ENCODE measurements around the gene NECTIN4. TPM values are rescaled to one million over a fixed set of nuclear protein-coding genes. Genes with fewer than 3 reads are reported as not detected.

NECTIN4 gene
- total RNA-seq, 1 donor = under 0.01 TPM

DNA sequence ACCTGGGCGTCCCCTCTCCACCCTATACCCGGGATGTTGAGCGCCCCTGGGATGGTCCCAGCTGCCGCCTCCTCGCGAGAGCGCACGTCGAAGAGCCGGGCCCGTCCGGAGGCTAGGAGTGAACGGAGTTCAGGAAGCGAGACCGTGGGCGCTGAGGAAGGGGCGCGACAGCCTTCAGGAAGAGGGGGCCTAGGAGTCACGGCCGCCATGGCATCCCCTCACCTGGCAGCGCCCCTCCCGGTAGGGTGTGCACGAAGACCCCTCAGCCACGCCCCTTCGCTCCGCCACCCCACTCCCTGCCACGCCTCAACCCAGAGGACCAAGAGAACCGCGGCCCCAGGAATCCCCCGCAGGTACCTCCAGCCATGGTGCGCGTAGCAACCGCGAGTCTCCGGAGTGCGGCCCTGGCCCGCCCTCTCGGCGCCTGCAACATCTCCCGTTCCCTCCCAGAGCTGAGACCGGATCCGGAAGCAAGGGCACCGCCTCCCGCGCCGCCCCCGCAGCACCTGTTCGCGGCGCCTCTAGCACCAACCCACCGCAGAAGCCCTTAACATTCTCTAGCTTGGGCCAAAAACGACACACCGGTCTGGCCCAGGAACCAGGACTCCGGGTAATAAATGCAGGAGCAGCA is 50.7 kb downstream of the NECTIN4 start, which contains the start of gene TSTD1:
Gene TSTD1 (minus strand): TSS at position 442 of the 631 bp plus-strand sequence. CDS start 75 bp downstream, at position 367.
- H3K4me3 ChIP-seq (ENCODE audit: insufficient read depth, low read length) = peak within 1 kb of the TSS; percentile 46
- H2AFZ ChIP-seq (ENCODE audit: low read length) = no peak within 1 kb of the TSS
- TF ChIP-seq, protein P1, sequence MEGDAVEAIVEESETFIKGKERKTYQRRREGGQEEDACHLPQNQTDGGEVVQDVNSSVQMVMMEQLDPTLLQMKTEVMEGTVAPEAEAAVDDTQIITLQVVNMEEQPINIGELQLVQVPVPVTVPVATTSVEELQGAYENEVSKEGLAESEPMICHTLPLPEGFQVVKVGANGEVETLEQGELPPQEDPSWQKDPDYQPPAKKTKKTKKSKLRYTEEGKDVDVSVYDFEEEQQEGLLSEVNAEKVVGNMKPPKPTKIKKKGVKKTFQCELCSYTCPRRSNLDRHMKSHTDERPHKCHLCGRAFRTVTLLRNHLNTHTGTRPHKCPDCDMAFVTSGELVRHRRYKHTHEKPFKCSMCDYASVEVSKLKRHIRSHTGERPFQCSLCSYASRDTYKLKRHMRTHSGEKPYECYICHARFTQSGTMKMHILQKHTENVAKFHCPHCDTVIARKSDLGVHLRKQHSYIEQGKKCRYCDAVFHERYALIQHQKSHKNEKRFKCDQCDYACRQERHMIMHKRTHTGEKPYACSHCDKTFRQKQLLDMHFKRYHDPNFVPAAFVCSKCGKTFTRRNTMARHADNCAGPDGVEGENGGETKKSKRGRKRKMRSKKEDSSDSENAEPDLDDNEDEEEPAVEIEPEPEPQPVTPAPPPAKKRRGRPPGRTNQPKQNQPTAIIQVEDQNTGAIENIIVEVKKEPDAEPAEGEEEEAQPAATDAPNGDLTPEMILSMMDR (IDR thresholded peaks at IDR 0.05; ENCODE audit: extremely low read depth, low read depth, low read length) = no peak

DNA sequence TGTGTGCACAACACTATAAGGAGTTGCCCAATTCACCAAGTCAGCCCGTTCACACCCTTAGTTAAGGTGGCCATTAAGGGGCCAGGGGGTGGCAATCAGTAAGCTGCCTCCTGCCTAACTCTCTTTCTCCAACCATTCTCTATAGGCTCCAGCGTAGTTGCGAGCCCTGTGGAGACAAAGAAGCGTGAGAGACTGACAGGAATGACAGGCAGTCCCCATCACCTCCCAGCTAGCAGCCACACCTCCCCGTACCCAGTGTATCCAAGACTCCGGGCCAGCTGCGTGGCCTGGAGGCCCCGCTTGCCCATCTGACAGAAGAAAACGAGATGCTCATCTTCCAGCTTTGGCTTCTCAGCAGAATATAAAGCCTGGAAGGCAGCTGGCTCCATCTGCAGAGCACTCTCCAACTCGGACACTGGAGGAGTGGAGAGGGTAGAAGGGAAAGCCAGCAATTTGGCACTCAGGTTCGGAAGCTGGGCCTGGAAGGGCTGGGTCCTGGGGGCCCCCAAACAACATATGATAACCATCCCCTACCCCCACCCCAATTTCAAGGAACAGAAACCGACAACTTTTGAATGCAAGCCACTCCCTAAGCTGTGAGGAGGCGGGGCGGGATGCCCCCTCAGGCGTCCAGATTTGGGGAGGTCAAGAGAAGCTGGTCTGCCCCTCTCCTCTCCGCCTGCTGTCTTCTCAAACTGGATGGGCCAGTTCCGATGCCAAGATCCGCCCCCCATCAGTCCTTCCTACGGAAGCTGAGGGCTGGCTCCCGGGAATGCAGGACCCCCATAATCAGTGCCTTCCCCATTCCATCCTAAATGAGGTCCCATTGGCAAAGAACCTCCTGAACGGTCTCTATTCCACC is 51.5 kb downstream of the NECTIN4 start:
- Histone ChIP-seq H3K4me1 (ENCODE audit: insufficient read depth, low read length) (no peaks in the 10 kb centered on the region), H3K9me3 (ENCODE audit: low read depth, low read length) (no peaks in the 10 kb centered on the region), H3K79me2 (ENCODE audit: insufficient read depth, low read length) (peaks cover 5% of the 10 kb centered on the region), H2AFZ (ENCODE audit: low read length) (no peak overlapping the region), H4K20me1 (ENCODE audit: insufficient read depth, low read length) (peaks cover 2% of the 10 kb centered on the region), H3K27ac (ENCODE audit: low read depth, low read length) (no peak overlapping the region), H3K4me2 (ENCODE audit: insufficient read depth, low read length) (no peak overlapping the region), H3K4me3 (ENCODE audit: insufficient read depth, low read length) (peak overlapping the region; percentile 46), H3K27me3 (ENCODE audit: insufficient read depth, low read length) (no peaks in the 10 kb centered on the region), H3K36me3 (ENCODE audit: insufficient read depth, low read length) (peaks cover 41% of the 10 kb centered on the region)
- TF ChIP-seq, protein P1 (IDR thresholded peaks at IDR 0.05; ENCODE audit: extremely low read depth, low read depth, low read length) = no peak
- peak; percentile 65 for DNase-seq (ENCODE audit: insufficient read length, low spot score, missing footprints)

More for the DNA sequence above, 50.7 kb downstream of the NECTIN4 start, which contains the start of gene TSTD1:
- Histone ChIP-seq H3K4me2 (ENCODE audit: insufficient read depth, low read length) (no peak within 1 kb of the TSS), H4K20me1 (ENCODE audit: insufficient read depth, low read length) (peaks cover 2% of the 10 kb centered on the region), H3K4me1 (ENCODE audit: insufficient read depth, low read length) (no peaks in the 10 kb centered on the region), H3K9me3 (ENCODE audit: low read depth, low read length) (no peaks in the 10 kb centered on the region), H3K27ac (ENCODE audit: low read depth, low read length) (no peak within 1 kb of the TSS), H3K36me3 (ENCODE audit: insufficient read depth, low read length) (peaks cover 45% of the 10 kb centered on the region), H3K79me2 (ENCODE audit: insufficient read depth, low read length) (peaks cover 12% of the 10 kb centered on the region), H3K27me3 (ENCODE audit: insufficient read depth, low read length) (no peaks in the 10 kb centered on the region)
- DNase-seq (ENCODE audit: insufficient read length, low spot score, missing footprints) = peak; percentile 65

DNA sequence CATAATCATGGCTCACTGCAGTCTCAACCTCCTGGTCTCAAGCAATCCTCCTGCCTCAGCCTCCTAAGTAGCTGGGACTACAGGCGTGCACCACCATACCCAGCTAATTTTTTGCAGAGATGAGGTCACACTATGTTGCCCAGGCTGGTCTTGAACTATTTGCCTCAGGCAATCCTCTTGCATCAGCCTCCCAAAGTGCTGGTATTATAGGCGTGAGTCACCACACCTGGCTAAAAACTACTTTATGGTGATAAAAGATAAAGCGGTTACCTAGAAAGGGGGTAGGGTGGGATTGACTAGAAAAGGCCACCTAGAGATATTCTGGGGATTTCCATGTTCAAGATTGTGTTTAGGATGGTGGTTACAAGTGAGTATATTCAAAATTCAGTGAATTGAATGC is 55.6 kb downstream of the NECTIN4 start:
- Histone ChIP-seq H2AFZ (ENCODE audit: low read length) (no peak overlapping the region), H3K36me3 (ENCODE audit: insufficient read depth, low read length) (peaks cover 3% of the 10 kb centered on the region), H3K9me3 (ENCODE audit: low read depth, low read length) (no peaks in the 10 kb centered on the region), H3K4me2 (ENCODE audit: insufficient read depth, low read length) (no peak overlapping the region), H3K27ac (ENCODE audit: low read depth, low read length) (no peak overlapping the region), H3K4me3 (ENCODE audit: insufficient read depth, low read length) (no peak overlapping the region), H4K20me1 (ENCODE audit: insufficient read depth, low read length) (no peaks in the 10 kb centered on the region), H3K4me1 (ENCODE audit: insufficient read depth, low read length) (no peaks in the 10 kb centered on the region), H3K27me3 (ENCODE audit: insufficient read depth, low read length) (no peaks in the 10 kb centered on the region), H3K79me2 (ENCODE audit: insufficient read depth, low read length) (no peaks in the 10 kb centered on the region)
- no peak for DNase-seq (ENCODE audit: insufficient read length, low spot score, missing footprints)
- TF ChIP-seq, protein P1 (IDR thresholded peaks at IDR 0.05; ENCODE audit: extremely low read depth, low read depth, low read length) = no peak

DNA sequence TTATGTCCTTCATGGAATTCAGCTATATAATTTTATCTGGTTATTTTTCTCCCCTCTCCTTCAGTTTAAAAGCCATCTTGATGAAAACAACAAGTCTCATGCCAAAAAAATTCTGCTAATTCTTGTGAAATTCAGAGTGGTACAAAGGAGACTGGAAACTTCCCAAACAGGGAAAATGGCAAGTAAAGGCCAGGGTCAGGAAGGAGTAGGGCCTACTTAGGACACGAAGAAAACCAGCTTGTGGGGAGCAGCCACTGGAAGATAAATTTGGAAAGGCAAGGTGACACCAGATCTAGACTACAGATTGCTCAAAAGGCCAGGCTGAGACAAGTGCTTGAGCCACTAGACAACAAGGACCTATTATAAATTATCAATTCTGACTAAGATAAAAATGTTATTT is 56.9 kb downstream of the NECTIN4 start:
- Histone ChIP-seq H4K20me1 (ENCODE audit: insufficient read depth, low read length) (no peaks in the 10 kb centered on the region), H3K36me3 (ENCODE audit: insufficient read depth, low read length) (no peaks in the 10 kb centered on the region), H3K4me1 (ENCODE audit: insufficient read depth, low read length) (no peaks in the 10 kb centered on the region), H3K4me2 (ENCODE audit: insufficient read depth, low read length) (no peak overlapping the region), H3K27ac (ENCODE audit: low read depth, low read length) (no peak overlapping the region), H3K4me3 (ENCODE audit: insufficient read depth, low read length) (no peak overlapping the region), H3K9me3 (ENCODE audit: low read depth, low read length) (no peaks in the 10 kb centered on the region), H2AFZ (ENCODE audit: low read length) (no peak overlapping the region), H3K27me3 (ENCODE audit: insufficient read depth, low read length) (no peaks in the 10 kb centered on the region), H3K79me2 (ENCODE audit: insufficient read depth, low read length) (no peaks in the 10 kb centered on the region)
- TF ChIP-seq, protein P1 (IDR thresholded peaks at IDR 0.05; ENCODE audit: extremely low read depth, low read depth, low read length) = no peak
- peak; percentile 73 for DNase-seq (ENCODE audit: insufficient read length, low spot score, missing footprints)
